NCI-H1930 (cell line): ENCODE results near the gene GTF2E1.
"Not testable (repeated sequence)": the region's sequence is repeated elsewhere in the genome, so short reads cannot be mapped to it uniquely, and the experiment has no call there.

Experiments
- DNase-seq, 2 experiments: peaks; one replicate each; lab custom pipeline; 2025; lab: John Stamatoyannopoulos, UW

The GTF2E1 gene

GRCh38 chr3:120753810-120754209 lies 11.3 kb downstream of the GTF2E1 start:
- DNase-seq = no peak

- no peak for DNase-seq
Observed at GRCh38 chr3:120756061-120756460, 13.5 kb downstream of the GTF2E1 start.

- DNase-seq = not testable (repeated sequence)
Observed at GRCh38 chr3:120758551-120758950, 16.0 kb downstream of the GTF2E1 start.

- no peak for DNase-seq
Observed at GRCh38 chr3:120762615-120763014, 20.1 kb downstream of the GTF2E1 start.

GRCh38 chr3:120763601-120764000 lies 21.1 kb downstream of the GTF2E1 start:
- DNase-seq = no peak

GRCh38 chr3:120764206-120764605 lies 21.7 kb downstream of the GTF2E1 start:
- DNase-seq = no peak

GRCh38 chr3:120765830-120766493 lies 23.4 kb downstream of the GTF2E1 start:
- no peak for DNase-seq

- no peak for DNase-seq
Observed at GRCh38 chr3:120766576-120766975, 24.0 kb downstream of the GTF2E1 start.

GRCh38 chr3:120767106-120767505 lies 24.6 kb downstream of the GTF2E1 start:
- no peak for DNase-seq

GRCh38 chr3:120769436-120769835 lies 26.9 kb downstream of the GTF2E1 start:
- DNase-seq = no peak

- no peak for DNase-seq
Observed at GRCh38 chr3:120770891-120771290, 28.3 kb downstream of the GTF2E1 start.

GRCh38 chr3:120772081-120772480 lies 29.5 kb downstream of the GTF2E1 start:
- no peak for DNase-seq

- DNase-seq = no peak
Observed at GRCh38 chr3:120773932-120774331, 31.4 kb downstream of the GTF2E1 start.

GRCh38 chr3:120775411-120775810 lies 32.9 kb downstream of the GTF2E1 start:
- no peak for DNase-seq

GRCh38 chr3:120778776-120779175 lies 36.2 kb downstream of the GTF2E1 start:
- DNase-seq = no peak

GRCh38 chr3:120780977-120781376 lies 38.4 kb downstream of the GTF2E1 start:
- no peak for DNase-seq

GRCh38 chr3:120785832-120786231 lies 43.3 kb downstream of the GTF2E1 start:
- not testable (repeated sequence) for DNase-seq

GRCh38 chr3:120791010-120791409 lies 48.5 kb downstream of the GTF2E1 start:
- no peak for DNase-seq

GRCh38 chr3:120791913-120792312 lies 49.4 kb downstream of the GTF2E1 start:
- DNase-seq = no peak

- DNase-seq = no peak
Observed at GRCh38 chr3:120793601-120794000, 51.1 kb downstream of the GTF2E1 start.

GRCh38 chr3:120795017-120795648 lies 52.6 kb downstream of the GTF2E1 start:
- DNase-seq = peak; percentile 19 to 53

- DNase-seq = no peak
Observed at GRCh38 chr3:120795959-120796358, 53.4 kb downstream of the GTF2E1 start.

GRCh38 chr3:120796976-120797375 lies 54.4 kb downstream of the GTF2E1 start:
- no peak for DNase-seq

GRCh38 chr3:120797857-120798256 lies 55.3 kb downstream of the GTF2E1 start:
- DNase-seq = no peak
